ENCODE measurements around the gene SLC22A16.

SLC22A16 gene

GRCh38 chr6:110468731-110469130 lies 7.7 kb downstream of the SLC22A16 start:
- Histone ChIP-seq H3K4me3 (ENCODE audit: insufficient read depth in 1 of 2, low read depth in 1 of 2, low read length in 2 of 2) (no peak overlapping the region), H2BK120ac (ENCODE audit: low read depth, low read length) (no peak overlapping the region), H3K4me2 (ENCODE audit: low read length, poor library complexity, severe bottlenecking) (no peak overlapping the region), H3K4ac (ENCODE audit: low read depth in 1 of 2, low read length in 2 of 2) (no peak overlapping the region), H2AK5ac (ENCODE audit: low read length, severe bottlenecking) (no peak overlapping the region), H3K14ac (ENCODE audit: low read length in 2 of 2) (no peak overlapping the region), H3K79me1 (replicated peaks; ENCODE audit: low read length, poor library complexity, severe bottlenecking) (no peaks in the 10 kb centered on the region), H3K23ac (ENCODE audit: low read length in 2 of 2) (no peak overlapping the region), H3K27me3 (ENCODE audit: control insufficient read depth in 1 of 2, insufficient read depth in 1 of 2, low read length in 2 of 2) (peaks cover 6 to 32% of the 10 kb centered on the region in 2 experiments), H3K36me3 (ENCODE audit: control insufficient read depth in 1 of 2, insufficient read depth in 2 of 2, low read depth in 1 of 2, low read length in 2 of 2) (no peaks in the 10 kb centered on the region), H2BK12ac (ENCODE audit: low read length in 2 of 2) (no peak overlapping the region), H3K9ac (ENCODE audit: low read length) (no peak overlapping the region), H4K8ac (ENCODE audit: low read length) (no peak overlapping the region), H2BK15ac (ENCODE audit: low read depth, poor library complexity, severe bottlenecking) (no peak overlapping the region), H3K9me3 (ENCODE audit: control insufficient read depth, low read length) (peaks cover 13% of the 10 kb centered on the region), H3K4me1 (ENCODE audit: control insufficient read depth, insufficient read depth, low read depth, low read length) (no peaks in the 10 kb centered on the region), H2BK5ac (ENCODE audit: low read depth, low read length, poor library complexity, severe bottlenecking) (no peak overlapping the region), H3K27ac (ENCODE audit: low read length, poor library complexity, severe bottlenecking) (no peak overlapping the region), H4K91ac (ENCODE audit: low read length) (no peak overlapping the region), H2AFZ (ENCODE audit: low read depth, low read length) (no peak overlapping the region), H3K18ac (ENCODE audit: low read depth in 1 of 2, low read length in 2 of 2) (no peak overlapping the region)
- DNase-seq: no peak
- 70% methylated on average over 3 of the region's 3 CpGs for WGBS

DNA sequence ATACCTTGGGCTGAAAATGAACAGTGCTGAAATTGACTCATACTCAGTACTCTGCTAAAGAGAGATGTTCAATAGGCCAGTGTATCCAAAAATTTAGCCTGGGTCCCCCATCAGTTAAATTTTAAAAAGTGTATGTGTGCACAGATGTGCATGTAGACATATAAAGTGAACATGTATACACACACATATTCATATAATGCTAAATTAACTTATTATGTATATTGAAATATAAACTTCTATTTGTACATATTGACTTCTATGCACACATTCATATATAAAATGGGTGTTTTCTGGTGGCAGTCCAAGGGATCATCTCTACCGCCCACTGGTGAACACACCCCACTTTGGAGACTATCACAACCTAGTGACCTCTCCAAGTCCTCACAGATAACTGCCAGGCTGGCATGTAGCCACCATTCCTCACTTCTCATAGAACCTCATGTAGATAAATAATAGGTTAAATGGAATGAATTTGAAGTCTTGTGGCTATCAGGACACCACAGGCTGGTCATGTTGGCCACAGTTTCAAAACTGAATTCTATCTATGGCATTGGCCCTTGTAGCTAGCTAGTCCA lies 8.8 kb downstream of the SLC22A16 start:
- no peak overlapping the region for H2AK5ac ChIP-seq (ENCODE audit: low read length, severe bottlenecking)
- H2BK5ac ChIP-seq (ENCODE audit: low read depth, low read length, poor library complexity, severe bottlenecking): no peak overlapping the region
- H3K4me3 ChIP-seq (ENCODE audit: insufficient read depth in 1 of 2, low read depth in 1 of 2, low read length in 2 of 2): no peak overlapping the region
- H2BK120ac ChIP-seq (ENCODE audit: low read depth, low read length): no peak overlapping the region
- H3K9ac ChIP-seq (ENCODE audit: low read length): no peak overlapping the region
- H2BK15ac ChIP-seq (ENCODE audit: low read depth, poor library complexity, severe bottlenecking): no peak overlapping the region
- H3K23ac ChIP-seq (ENCODE audit: low read length in 2 of 2): no peak overlapping the region
- H3K18ac ChIP-seq (ENCODE audit: low read depth in 1 of 2, low read length in 2 of 2): no peak overlapping the region
- H2AFZ ChIP-seq (ENCODE audit: low read depth, low read length): no peak overlapping the region
- peaks cover 21% of the 10 kb centered on the region for H3K9me3 ChIP-seq (ENCODE audit: control insufficient read depth, low read length)
- no peaks in the 10 kb centered on the region for H3K36me3 ChIP-seq (ENCODE audit: control insufficient read depth in 1 of 2, insufficient read depth in 2 of 2, low read depth in 1 of 2, low read length in 2 of 2)
- H3K27ac ChIP-seq (ENCODE audit: low read length, poor library complexity, severe bottlenecking): no peak overlapping the region
- no peak overlapping the region for H3K4me2 ChIP-seq (ENCODE audit: low read length, poor library complexity, severe bottlenecking)
- H4K8ac ChIP-seq (ENCODE audit: low read length): no peak overlapping the region
- H3K14ac ChIP-seq (ENCODE audit: low read length in 2 of 2): no peak overlapping the region
- H3K79me1 ChIP-seq (replicated peaks; ENCODE audit: low read length, poor library complexity, severe bottlenecking): no peaks in the 10 kb centered on the region
- no peak overlapping the region for H4K91ac ChIP-seq (ENCODE audit: low read length)
- no CpG with 5 or more reads among the region's 1 CpG for WGBS
- no peak overlapping the region for H2BK12ac ChIP-seq (ENCODE audit: low read length in 2 of 2)
- H3K4me1 ChIP-seq (ENCODE audit: control insufficient read depth, insufficient read depth, low read depth, low read length): no peaks in the 10 kb centered on the region
- DNase-seq: no peak
- H3K4ac ChIP-seq (ENCODE audit: low read depth in 1 of 2, low read length in 2 of 2): no peak overlapping the region
- peaks cover 6 to 23% of the 10 kb centered on the region in 2 experiments for H3K27me3 ChIP-seq (ENCODE audit: control insufficient read depth in 1 of 2, insufficient read depth in 1 of 2, low read length in 2 of 2)

GRCh38 chr6:110462884-110463481 lies 13.4 kb downstream of the SLC22A16 start:
- Histone ChIP-seq H2BK15ac (ENCODE audit: low read depth, poor library complexity, severe bottlenecking) (no peak overlapping the region), H3K9me3 (ENCODE audit: control insufficient read depth, low read length) (peaks cover 36% of the 10 kb centered on the region), H3K23ac (ENCODE audit: low read length in 2 of 2) (no peak overlapping the region), H2BK12ac (ENCODE audit: low read length in 2 of 2) (no peak overlapping the region), H3K79me1 (replicated peaks; ENCODE audit: low read length, poor library complexity, severe bottlenecking) (no peaks in the 10 kb centered on the region), H3K36me3 (ENCODE audit: control insufficient read depth in 1 of 2, insufficient read depth in 2 of 2, low read depth in 1 of 2, low read length in 2 of 2) (no peaks in the 10 kb centered on the region), H3K27ac (ENCODE audit: low read length, poor library complexity, severe bottlenecking) (no peak overlapping the region), H3K18ac (ENCODE audit: low read depth in 1 of 2, low read length in 2 of 2) (no peak overlapping the region), H3K4me1 (ENCODE audit: control insufficient read depth, insufficient read depth, low read depth, low read length) (no peaks in the 10 kb centered on the region), H3K4me2 (ENCODE audit: low read length, poor library complexity, severe bottlenecking) (no peak overlapping the region), H3K4ac (ENCODE audit: low read depth in 1 of 2, low read length in 2 of 2) (no peak overlapping the region), H2BK120ac (ENCODE audit: low read depth, low read length) (no peak overlapping the region), H4K8ac (ENCODE audit: low read length) (no peak overlapping the region), H2BK5ac (ENCODE audit: low read depth, low read length, poor library complexity, severe bottlenecking) (no peak overlapping the region), H3K4me3 (ENCODE audit: insufficient read depth in 1 of 2, low read depth in 1 of 2, low read length in 2 of 2) (no peak overlapping the region), H3K9ac (ENCODE audit: low read length) (no peak overlapping the region), H4K91ac (ENCODE audit: low read length) (no peak overlapping the region), H2AFZ (ENCODE audit: low read depth, low read length) (no peak overlapping the region), H2AK5ac (ENCODE audit: low read length, severe bottlenecking) (no peak overlapping the region), H3K27me3 (ENCODE audit: control insufficient read depth in 1 of 2, insufficient read depth in 1 of 2, low read length in 2 of 2) (peaks cover 0 to 16% of the 10 kb centered on the region in 2 experiments), H3K14ac (ENCODE audit: low read length in 2 of 2) (no peak overlapping the region)
- no peak for DNase-seq
- 89% methylated on average over 2 of the region's 2 CpGs for WGBS

DNA sequence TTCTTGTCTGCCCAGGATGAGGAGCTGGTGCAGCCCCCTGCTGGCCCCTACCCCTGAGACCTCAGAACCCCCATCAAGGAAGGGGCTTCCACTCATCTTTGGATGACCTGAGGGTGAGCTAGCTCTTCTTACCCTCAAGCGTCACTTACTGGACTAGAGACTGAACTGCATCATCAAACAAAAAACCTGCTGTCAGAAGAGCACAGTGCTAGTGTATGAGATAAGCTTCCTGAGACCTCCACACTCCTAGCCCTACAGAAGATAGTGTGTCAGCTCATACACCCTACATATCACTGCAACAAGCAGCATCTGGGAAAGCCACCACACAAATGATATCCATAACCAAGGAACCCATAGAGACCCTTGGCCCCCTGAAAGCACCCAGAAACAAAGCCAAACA lies 15.0 kb downstream of the SLC22A16 start:
- peaks cover 36% of the 10 kb centered on the region for H3K9me3 ChIP-seq (ENCODE audit: control insufficient read depth, low read length)
- H2AK5ac ChIP-seq (ENCODE audit: low read length, severe bottlenecking): no peak overlapping the region
- DNase-seq: no peak
- H2BK120ac ChIP-seq (ENCODE audit: low read depth, low read length): no peak overlapping the region
- no peak overlapping the region for H2AFZ ChIP-seq (ENCODE audit: low read depth, low read length)
- H3K18ac ChIP-seq (ENCODE audit: low read depth in 1 of 2, low read length in 2 of 2): no peak overlapping the region
- no peaks in the 10 kb centered on the region for H3K36me3 ChIP-seq (ENCODE audit: control insufficient read depth in 1 of 2, insufficient read depth in 2 of 2, low read depth in 1 of 2, low read length in 2 of 2)
- no peaks in the 10 kb centered on the region for H3K79me1 ChIP-seq (replicated peaks; ENCODE audit: low read length, poor library complexity, severe bottlenecking)
- H4K91ac ChIP-seq (ENCODE audit: low read length): no peak overlapping the region
- H4K8ac ChIP-seq (ENCODE audit: low read length): no peak overlapping the region
- WGBS: 96% methylated on average over 1 of the region's 1 CpG
- H3K27ac ChIP-seq (ENCODE audit: low read length, poor library complexity, severe bottlenecking): no peak overlapping the region
- no peak overlapping the region for H3K4me2 ChIP-seq (ENCODE audit: low read length, poor library complexity, severe bottlenecking)
- no peak overlapping the region for H2BK12ac ChIP-seq (ENCODE audit: low read length in 2 of 2)
- no peak overlapping the region for H3K14ac ChIP-seq (ENCODE audit: low read length in 2 of 2)
- no peak overlapping the region for H2BK15ac ChIP-seq (ENCODE audit: low read depth, poor library complexity, severe bottlenecking)
- no peak overlapping the region for H3K23ac ChIP-seq (ENCODE audit: low read length in 2 of 2)
- H3K9ac ChIP-seq (ENCODE audit: low read length): no peak overlapping the region
- no peak overlapping the region for H2BK5ac ChIP-seq (ENCODE audit: low read depth, low read length, poor library complexity, severe bottlenecking)
- peaks cover 0 to 9% of the 10 kb centered on the region in 2 experiments for H3K27me3 ChIP-seq (ENCODE audit: control insufficient read depth in 1 of 2, insufficient read depth in 1 of 2, low read length in 2 of 2)
- no peak overlapping the region for H3K4ac ChIP-seq (ENCODE audit: low read depth in 1 of 2, low read length in 2 of 2)
- no peak overlapping the region for H3K4me3 ChIP-seq (ENCODE audit: insufficient read depth in 1 of 2, low read depth in 1 of 2, low read length in 2 of 2)
- H3K4me1 ChIP-seq (ENCODE audit: control insufficient read depth, insufficient read depth, low read depth, low read length): no peaks in the 10 kb centered on the region

Measured in mesenchymal stem cell (in vitro differentiated cells and primary cell).